Sigmoid colon (tissue), 7 donors: ENCODE measurements around the gene CAV3. TPM values are rescaled to one million over a fixed set of nuclear protein-coding genes. Genes with fewer than 3 reads are reported as not detected.

Source experiments
- polyA plus RNA-seq, 3 donors: library from polyadenylated mRNA; stranded (reverse); fragments of 200-250 nt; gene quantifications; one replicate each; pipeline ENCODE4 v1.2.3, GENCODE V29; 2013
- total RNA-seq, 4 donors: library from RNA; depleted of rRNA; stranded (reverse); fragments of >200 nt; gene quantifications; one replicate each; pipeline ENCODE4 v1.1.0, GENCODE V29; 2016
- donor health status: healthy with polysubstance abuse.
- donor health status: Bipolar disorder and iron deficiency.
- donor health status: healthy.

CAV3 gene
- total and polyA plus RNA-seq, 7 donors = 0.06 to 0.60 TPM; not detected in 5

Other genes starting within 250 kb of the CAV3 start
- 10 to 100 TPM in 3 of 4 donors, 1 to 10 TPM in 1; 9.7 to 49.3 (median 19.5) TPM for gene LMCD1, start 232.0 kb upstream of the CAV3 start, total RNA-seq
- gene LMCD1, start 232.0 kb upstream of the CAV3 start, polyA plus RNA-seq = 10 to 100 TPM in 2 of 3 donors, 1 to 10 TPM in 1; 6.5 to 16.2 (median 11.4) TPM
- gene SSUH2, start 89.0 kb upstream of the CAV3 start, total RNA-seq = under 1 TPM in 2 of 4 donors, not detected in 2; 0.16 to 0.55 TPM
- gene SSUH2, start 89.0 kb upstream of the CAV3 start, polyA plus RNA-seq = 1 to 10 TPM in 2 of 3 donors, under 1 TPM in 1; 0.95 to 4.4 (median 2.4) TPM
- under 1 TPM; 0.16 to 0.55 (median 0.38) TPM for gene OXTR, start 35.8 kb downstream of the CAV3 start, total RNA-seq
- gene OXTR, start 35.8 kb downstream of the CAV3 start, polyA plus RNA-seq = under 1 TPM in 2 of 3 donors, not detected in 1; under 0.01 to 0.22 TPM
- 10 to 100 TPM in 1 of 4 donors, 1 to 10 TPM in 3; 6.4 to 25.8 (median 8.2) TPM for gene RAD18, start 229.7 kb downstream of the CAV3 start, total RNA-seq
- 1 to 10 TPM; 3.5 to 5.8 (median 4.8) TPM for gene RAD18, start 229.7 kb downstream of the CAV3 start, polyA plus RNA-seq